HG03045 (cell line): ENCODE measurements around the gene RPL18.
"Not testable (repeated sequence)": the region's sequence is repeated elsewhere in the genome, so short reads cannot be mapped to it uniquely, and the experiment has no call there.

ENCODE experiments used
- ATAC-seq: cut with Tn5 transposase; IDR thresholded peaks from one replicate; pipeline ENCODE4 v1.9.1; 2021; ENCODE audit warnings: mild to moderate bottlenecking, moderate library complexity; ENCODE audit not compliant: unreplicated experiment

Gene RPL18

GRCh38 chr19:48644839-48645619 is 26.1 kb upstream of the RPL18 start:
- peak; percentile 39 for ATAC-seq

- no peak for ATAC-seq
These were observed 25.4 kb upstream of the RPL18 start for GRCh38 chr19:48644355-48644754.

GRCh38 chr19:48642862-48643261 is 23.9 kb upstream of the RPL18 start:
- no peak for ATAC-seq

- no peak for ATAC-seq
These were observed 22.9 kb upstream of the RPL18 start for GRCh38 chr19:48641850-48642249.

- ATAC-seq: no peak
These were observed 20.8 kb upstream of the RPL18 start for GRCh38 chr19:48639483-48640375.

GRCh38 chr19:48638831-48639381 is 19.9 kb upstream of the RPL18 start:
- no peak for ATAC-seq

GRCh38 chr19:48637948-48638830 is 19.2 kb upstream of the RPL18 start:
- peak; percentile 11 for ATAC-seq

- ATAC-seq: peak; percentile 65
These were observed 18.5 kb upstream of the RPL18 start for GRCh38 chr19:48637449-48637947.

GRCh38 chr19:48636859-48637448 is 18.0 kb upstream of the RPL18 start, which contains the start of gene DBP:
TSS of gene DBP (minus strand) at chr19:48637379. CDS start at chr19:48636994, 385 bp downstream.
- no peak for ATAC-seq

GRCh38 chr19:48635966-48636858 is 17.2 kb upstream of the RPL18 start:
- no peak for ATAC-seq

- no peak for ATAC-seq
These were observed 16.4 kb upstream of the RPL18 start for GRCh38 chr19:48635263-48635965.

GRCh38 chr19:48634424-48635262 is 15.7 kb upstream of the RPL18 start:
- peak; percentile 29 for ATAC-seq

- ATAC-seq: no peak
These were observed 15.0 kb upstream of the RPL18 start for GRCh38 chr19:48634036-48634342.

- no peak for ATAC-seq
These were observed 14.4 kb upstream of the RPL18 start for GRCh38 chr19:48633148-48634035.

- no peak for ATAC-seq
These were observed 13.7 kb upstream of the RPL18 start for GRCh38 chr19:48632692-48633147.

- ATAC-seq: not testable (repeated sequence)
These were observed 13.3 kb upstream of the RPL18 start for GRCh38 chr19:48632286-48632685.

GRCh38 chr19:48631225-48631624 is 12.2 kb upstream of the RPL18 start:
- no peak for ATAC-seq
